ENCODE measurements around the gene PAX9. TPM values are rescaled to one million over a fixed set of nuclear protein-coding genes. Genes with fewer than 3 reads are reported as not detected.
A peak's percentile ranks its signal among the peaks of the same experiment; 100 is the strongest.

PAX9 gene
- total and polyA plus RNA-seq, 2 of the 13 experiments (the other 11 are each of a cell fraction or from before 2014, with no cell fraction given) = 0.03 TPM; not detected in 1

DNA sequence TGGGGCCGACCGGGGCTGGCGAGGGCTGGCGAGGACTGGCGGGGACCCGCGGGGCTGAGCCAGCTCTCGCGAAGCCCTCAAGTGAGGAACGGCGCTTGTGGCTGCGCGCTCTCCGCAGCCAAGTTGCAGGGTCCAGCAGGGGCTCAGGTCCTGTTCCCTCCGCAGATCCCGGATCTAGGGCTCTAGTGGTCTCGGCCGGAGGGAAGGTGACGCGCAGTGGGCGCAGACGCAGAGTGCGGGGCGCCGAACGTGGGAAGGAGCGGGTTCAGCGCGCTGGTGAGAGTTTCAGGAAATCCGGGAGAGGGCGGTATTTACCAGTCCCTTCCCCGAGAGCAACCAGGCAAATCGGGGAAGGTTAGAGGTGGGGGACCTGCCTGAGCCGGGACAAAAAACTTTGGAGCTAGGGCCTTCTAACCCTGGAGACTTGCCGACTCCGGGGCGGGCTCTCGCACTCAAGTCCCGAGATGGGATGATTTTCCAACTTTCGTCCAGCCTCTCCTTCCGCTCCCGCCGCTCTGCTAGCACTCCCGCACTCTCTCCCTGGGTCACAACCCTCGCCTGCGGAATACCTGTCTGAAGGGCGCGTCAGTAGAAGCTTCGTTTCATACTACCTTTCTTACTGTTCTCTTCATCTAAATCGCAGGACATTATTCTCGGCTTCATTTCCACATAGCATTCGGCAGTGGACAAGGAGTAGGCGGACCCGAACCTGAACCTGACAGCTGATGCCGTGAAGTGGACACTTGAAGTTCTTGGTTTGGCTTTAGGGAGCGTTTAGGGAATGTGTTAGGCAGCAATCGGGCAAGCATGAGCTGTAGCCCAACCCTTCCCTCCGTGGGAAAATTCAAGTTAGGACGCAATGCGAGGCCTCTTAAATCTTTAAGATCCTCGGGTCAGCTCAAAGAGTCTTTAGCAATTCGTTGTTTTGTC, 13.6 kb upstream of the PAX9 start (continued):
- TF ChIP-seq, protein P1, sequence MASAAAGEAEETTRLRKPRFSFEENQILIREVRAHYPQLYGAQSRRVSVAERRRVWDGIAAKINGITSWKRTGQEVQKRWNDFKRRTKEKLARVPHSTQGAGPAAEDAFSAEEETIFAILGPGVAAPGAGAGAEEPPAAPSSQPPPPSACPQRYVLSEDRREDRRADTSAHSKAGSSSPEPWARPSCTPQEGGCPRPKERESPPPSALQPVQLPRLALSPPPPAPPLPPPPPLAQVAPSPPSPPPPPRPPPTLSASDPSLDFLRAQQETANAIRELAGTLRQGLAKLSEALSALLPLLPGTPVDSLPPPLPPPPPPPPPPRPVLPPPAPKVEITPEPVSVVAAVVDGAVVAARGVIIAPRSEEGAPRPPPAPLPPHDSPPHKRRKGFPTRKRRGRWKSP (CRISPR knock-in tag; IDR thresholded peaks at IDR 0.05) = peak; percentile 97
- TF ChIP-seq ZNF724P (CRISPR knock-in tag; IDR thresholded peaks at IDR 0.05; ENCODE audit: borderline replicate concordance) (peak; percentile 88; the same call in 1 of the 2 replicates), NRL (CRISPR knock-in tag; IDR thresholded peaks at IDR 0.05; ENCODE audit: borderline replicate concordance) (no peak), SETDB1 (CRISPR knock-in tag; IDR thresholded peaks at IDR 0.05; ENCODE audit: borderline replicate concordance) (no peak), ZZZ3 (CRISPR knock-in tag; IDR thresholded peaks at IDR 0.05; ENCODE audit: borderline replicate concordance) (no peak), ZNF235 (CRISPR knock-in tag; IDR thresholded peaks at IDR 0.05; ENCODE audit: borderline replicate concordance) (no peak), KLF12 (CRISPR knock-in tag; IDR thresholded peaks at IDR 0.05; ENCODE audit: borderline replicate concordance) (0 out of 2 replicates have a peak, but pooled peaks have one; percentile 34), ZNF44 (CRISPR knock-in tag; IDR thresholded peaks at IDR 0.05) (no peak), SOX5 (CRISPR knock-in tag; IDR thresholded peaks at IDR 0.05; ENCODE audit: borderline replicate concordance) (no peak), RNF2 (conservative IDR thresholded peaks at IDR 0.05; ENCODE audit: low read depth) (no peak; the same call in 1 of the 2 replicates), ZNF562 (CRISPR knock-in tag; IDR thresholded peaks at IDR 0.05; ENCODE audit: borderline replicate concordance) (no peak), NCOA1 (CRISPR knock-in tag; IDR thresholded peaks at IDR 0.05) (peak; percentile 85; the same call in 1 of the 2 replicates), ZNF567 (CRISPR knock-in tag; IDR thresholded peaks at IDR 0.05; ENCODE audit: borderline replicate concordance) (no peak), PHB2 (IDR thresholded peaks at IDR 0.05; ENCODE audit: partially characterized antibody) (no peak), ZNF547 (CRISPR knock-in tag; IDR thresholded peaks at IDR 0.05) (0 out of 2 replicates have a peak, but pooled peaks have one; percentile 78), EP300 (IDR thresholded peaks at IDR 0.05; ENCODE audit: low read depth in 2 of 2, low read length in 2 of 2) (no peak), EP300 (CRISPR knock-in tag; IDR thresholded peaks at IDR 0.05; ENCODE audit: borderline replicate concordance) (no peak)
- TF ChIP-seq, protein P2, sequence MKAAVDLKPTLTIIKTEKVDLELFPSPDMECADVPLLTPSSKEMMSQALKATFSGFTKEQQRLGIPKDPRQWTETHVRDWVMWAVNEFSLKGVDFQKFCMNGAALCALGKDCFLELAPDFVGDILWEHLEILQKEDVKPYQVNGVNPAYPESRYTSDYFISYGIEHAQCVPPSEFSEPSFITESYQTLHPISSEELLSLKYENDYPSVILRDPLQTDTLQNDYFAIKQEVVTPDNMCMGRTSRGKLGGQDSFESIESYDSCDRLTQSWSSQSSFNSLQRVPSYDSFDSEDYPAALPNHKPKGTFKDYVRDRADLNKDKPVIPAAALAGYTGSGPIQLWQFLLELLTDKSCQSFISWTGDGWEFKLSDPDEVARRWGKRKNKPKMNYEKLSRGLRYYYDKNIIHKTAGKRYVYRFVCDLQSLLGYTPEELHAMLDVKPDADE (CRISPR knock-in tag; IDR thresholded peaks at IDR 0.05) = no peak
- TF ChIP-seq, protein P3, sequence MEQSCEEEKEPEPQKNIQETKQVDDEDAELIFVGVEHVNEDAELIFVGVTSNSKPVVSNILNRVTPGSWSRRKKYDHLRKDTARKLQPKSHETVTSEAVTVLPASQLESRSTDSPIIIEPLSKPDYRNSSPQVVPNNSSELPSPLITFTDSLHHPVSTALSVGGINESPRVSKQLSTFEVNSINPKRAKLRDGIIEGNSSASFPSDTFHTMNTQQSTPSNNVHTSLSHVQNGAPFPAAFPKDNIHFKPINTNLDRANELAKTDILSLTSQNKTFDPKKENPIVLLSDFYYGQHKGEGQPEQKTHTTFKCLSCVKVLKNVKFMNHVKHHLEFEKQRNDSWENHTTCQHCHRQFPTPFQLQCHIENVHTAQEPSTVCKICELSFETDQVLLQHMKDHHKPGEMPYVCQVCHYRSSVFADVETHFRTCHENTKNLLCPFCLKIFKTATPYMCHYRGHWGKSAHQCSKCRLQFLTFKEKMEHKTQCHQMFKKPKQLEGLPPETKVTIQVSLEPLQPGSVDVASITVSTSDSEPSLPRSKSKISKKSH (CRISPR knock-in tag; IDR thresholded peaks at IDR 0.05; ENCODE audit: borderline replicate concordance) = no peak
- TF ChIP-seq, protein P4, sequence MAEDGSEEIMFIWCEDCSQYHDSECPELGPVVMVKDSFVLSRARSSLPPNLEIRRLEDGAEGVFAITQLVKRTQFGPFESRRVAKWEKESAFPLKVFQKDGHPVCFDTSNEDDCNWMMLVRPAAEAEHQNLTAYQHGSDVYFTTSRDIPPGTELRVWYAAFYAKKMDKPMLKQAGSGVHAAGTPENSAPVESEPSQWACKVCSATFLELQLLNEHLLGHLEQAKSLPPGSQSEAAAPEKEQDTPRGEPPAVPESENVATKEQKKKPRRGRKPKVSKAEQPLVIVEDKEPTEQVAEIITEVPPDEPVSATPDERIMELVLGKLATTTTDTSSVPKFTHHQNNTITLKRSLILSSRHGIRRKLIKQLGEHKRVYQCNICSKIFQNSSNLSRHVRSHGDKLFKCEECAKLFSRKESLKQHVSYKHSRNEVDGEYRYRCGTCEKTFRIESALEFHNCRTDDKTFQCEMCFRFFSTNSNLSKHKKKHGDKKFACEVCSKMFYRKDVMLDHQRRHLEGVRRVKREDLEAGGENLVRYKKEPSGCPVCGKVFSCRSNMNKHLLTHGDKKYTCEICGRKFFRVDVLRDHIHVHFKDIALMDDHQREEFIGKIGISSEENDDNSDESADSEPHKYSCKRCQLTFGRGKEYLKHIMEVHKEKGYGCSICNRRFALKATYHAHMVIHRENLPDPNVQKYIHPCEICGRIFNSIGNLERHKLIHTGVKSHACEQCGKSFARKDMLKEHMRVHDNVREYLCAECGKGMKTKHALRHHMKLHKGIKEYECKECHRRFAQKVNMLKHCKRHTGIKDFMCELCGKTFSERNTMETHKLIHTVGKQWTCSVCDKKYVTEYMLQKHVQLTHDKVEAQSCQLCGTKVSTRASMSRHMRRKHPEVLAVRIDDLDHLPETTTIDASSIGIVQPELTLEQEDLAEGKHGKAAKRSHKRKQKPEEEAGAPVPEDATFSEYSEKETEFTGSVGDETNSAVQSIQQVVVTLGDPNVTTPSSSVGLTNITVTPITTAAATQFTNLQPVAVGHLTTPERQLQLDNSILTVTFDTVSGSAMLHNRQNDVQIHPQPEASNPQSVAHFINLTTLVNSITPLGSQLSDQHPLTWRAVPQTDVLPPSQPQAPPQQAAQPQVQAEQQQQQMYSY (CRISPR knock-in tag; IDR thresholded peaks at IDR 0.05) = 0 out of 2 replicates have a peak, but pooled peaks have one; percentile 53

Data from HepG2 (cell line).